Esophagus muscularis mucosa (tissue), 4 donors: ENCODE data around the gene TMEM108.

ENCODE experiments used
- CTCF ChIP-seq, 3 experiments: fragments of 200-600 bp in 2 of 3; fragments of 450-650 bp in 1 of 3; sonication (generic) in 2 of 3; IDR thresholded peaks; one replicate each; pipeline ENCODE4 v1.5.1; 2017 to 2019; ENCODE audit warnings: antibody characterized with exemption in 3 of 3, mild to moderate bottlenecking in 2 of 3, moderate library complexity in 1 of 3
- EP300 ChIP-seq: sonication (generic); formaldehyde crosslinking; IDR thresholded peaks from one replicate; pipeline ENCODE4 v1.6.1; 2017; ENCODE audit warnings: antibody characterized with exemption
- POLR2AphosphoS5 ChIP-seq, 2 donors: sonication (generic); formaldehyde crosslinking; IDR thresholded peaks; one replicate each; pipeline ENCODE4 v1.6.1; 2017; ENCODE audit warnings: antibody characterized with exemption in 2 of 2

GRCh38 chr3:132995971-132996370, 42.2 kb upstream of the TMEM108 start:
- TF ChIP-seq CTCF (IDR thresholded peaks at IDR 0.05), result no peak
- no peak for TF ChIP-seq POLR2AphosphoS5 (IDR thresholded peaks at IDR 0.05)
- no peak for TF ChIP-seq EP300
